ENCODE results near the gene PPP1R2C. TPM values are rescaled to one million over a fixed set of nuclear protein-coding genes. Genes with fewer than 3 reads are reported as not detected.

PPP1R2C gene
- total and polyA plus RNA-seq, 2 of the 8 experiments (the other 6 are each of a cell fraction or from before 2014, with no cell fraction given), result not detected

GRCh38 chrX:42751573-42751972, 26.4 kb downstream of the PPP1R2C start:
- no peak for DNase-seq (ENCODE audit: low read depth in 1 of 2, low spot score in 2 of 2)

More at GRCh38 chrX:42751573-42751972, 26.4 kb downstream of the PPP1R2C start:
- CTCF ChIA-PET (ENCODE audit: partially characterized antibody), result no interaction called here
- H2AFZ ChIP-seq (ENCODE audit: low read length), result no peak overlapping the region
- no peak overlapping the region for H2AK5ac ChIP-seq (ENCODE audit: low read depth, low read length)
- POLR2A ChIA-PET (ENCODE audit: partially characterized antibody), result no interaction called here
- no peak overlapping the region for H3K4ac ChIP-seq (replicated peaks; ENCODE audit: insufficient read length, low read depth, low read length)
- H4K8ac ChIP-seq (ENCODE audit: extremely low read depth, insufficient read depth, low read length), result no peak overlapping the region
- no peaks in the 10 kb centered on the region for H4K20me1 ChIP-seq (replicated peaks in 1 of 2; ENCODE audit: control insufficient read depth in 1 of 2, insufficient read depth in 2 of 2, low read length in 2 of 2)
- H3K14ac ChIP-seq (ENCODE audit: insufficient read length), result no peak overlapping the region
- peaks cover 0 to 3% (median 0%) of the 10 kb centered on the region in 4 experiments; a peak in 2 of 7 replicates for H3K4me1 ChIP-seq (replicated peaks in 1 of 4; ENCODE audit: control insufficient read depth in 3 of 4, insufficient read depth in 4 of 4, low read length in 3 of 4)
- H3K56ac ChIP-seq (replicated peaks; ENCODE audit: insufficient read length, low read depth, low read length), result no peak overlapping the region
- H4K5ac ChIP-seq (ENCODE audit: insufficient read length, low read depth, low read length), result no peak overlapping the region
- no peak overlapping the region for H3K27ac ChIP-seq (ENCODE audit: low read depth, low read length)
- H3K79me1 ChIP-seq (ENCODE audit: low read depth, low read length), result no peaks in the 10 kb centered on the region
- no peaks in the 10 kb centered on the region for H3K27me3 ChIP-seq (replicated peaks in 1 of 4; ENCODE audit: control insufficient read depth in 3 of 4, extremely low read depth in 1 of 4, insufficient read depth in 3 of 4, low read length in 3 of 4)
- no peaks in the 10 kb centered on the region for H3K36me3 ChIP-seq (ENCODE audit: control insufficient read depth in 2 of 4, insufficient read depth in 4 of 4, low read length in 3 of 4)
- H2BK12ac ChIP-seq (ENCODE audit: low read depth, low read length), result no peak overlapping the region
- no peaks in the 10 kb centered on the region for H3K9me3 ChIP-seq (ENCODE audit: insufficient read depth in 2 of 2, low read depth in 1 of 2, low read length in 1 of 2)
- no peak for FAIRE-seq
- no peak overlapping the region for H3K4me2 ChIP-seq (ENCODE audit: insufficient read depth in 1 of 2, low read depth in 2 of 2, low read length in 2 of 2)
- no peak overlapping the region for H2BK5ac ChIP-seq (ENCODE audit: low read depth, low read length)
- no peak overlapping the region for H3K9ac ChIP-seq (replicated peaks in 1 of 4; ENCODE audit: extremely low read depth in 1 of 4, low read depth in 3 of 4, low read length in 3 of 4)
- no peak overlapping the region for H2BK20ac ChIP-seq (ENCODE audit: low read length)
- no peaks in the 10 kb centered on the region for H3K23me2 ChIP-seq (ENCODE audit: low read depth, low read length)
- H3K18ac ChIP-seq (ENCODE audit: extremely low read depth, low read length), result no peak overlapping the region
- 89% methylated on average over 2 of the region's 3 CpGs; no CpG with 5 or more reads in 1 of the 2 experiments for WGBS, 2 experiments (ENCODE audit: extremely low coverage in 1 of 2, insufficient coverage in 1 of 2, insufficient read length in 1 of 2, insufficient replicate concordance in 2 of 2, low coverage in 1 of 2, low lambda C conversion rate in 2 of 2, missing lambda C conversion rate in 1 of 2)
- H3K79me2 ChIP-seq (ENCODE audit: control insufficient read depth in 1 of 2, insufficient read depth in 2 of 2, low read length in 2 of 2), result no peaks in the 10 kb centered on the region
- TF ChIP-seq NANOG (IDR thresholded peaks at IDR 0.05; ENCODE audit: insufficient read depth, low read depth, low read length, poor library complexity, severe bottlenecking) (no peak), POLR2AphosphoS5 (IDR thresholded peaks at IDR 0.05; ENCODE audit: low read depth, low read length) (no peak), POLR2A (IDR thresholded peaks at IDR 0.05; ENCODE audit: control extremely low read depth in 1 of 2, low read depth in 2 of 2, low read length in 2 of 2) (no peak), EZH2 (IDR thresholded peaks at IDR 0.05; ENCODE audit: low read depth, low read length, severe bottlenecking) (no peak), ZNF274 (IDR thresholded peaks at IDR 0.05; ENCODE audit: borderline replicate concordance, extremely low read depth, low read length) (no peak), SAP30 (IDR thresholded peaks at IDR 0.05; ENCODE audit: insufficient read depth, insufficient replicate concordance, low read length) (no peak), RAD21 (IDR thresholded peaks at IDR 0.05 in 1 of 2, conservative IDR thresholded peaks at IDR 0.05 in 1 of 2; ENCODE audit: low read depth in 2 of 2, low read length in 2 of 2) (no peak), NRF1 (IDR thresholded peaks at IDR 0.05; ENCODE audit: low read depth, low read length) (no peak), SIX5 (IDR thresholded peaks at IDR 0.05; ENCODE audit: low read depth, low read length) (no peak), E2F6 (IDR thresholded peaks at IDR 0.05) (no peak), BRCA1 (IDR thresholded peaks at IDR 0.05; ENCODE audit: low read depth, low read length) (no peak), EP300 (IDR thresholded peaks at IDR 0.05; ENCODE audit: borderline replicate concordance in 1 of 2, low read depth in 2 of 2, low read length in 2 of 2) (no peak), SP2 (IDR thresholded peaks at IDR 0.05; ENCODE audit: low read length) (no peak)
- H3K4me3 ChIP-seq (ENCODE audit: extremely low read depth in 1 of 4, insufficient read depth in 2 of 4, low read depth in 3 of 4, low read length in 4 of 4), result no peak overlapping the region
- no peak overlapping the region for H2BK120ac ChIP-seq (replicated peaks; ENCODE audit: low read depth, low read length)
- H4K91ac ChIP-seq (replicated peaks; ENCODE audit: insufficient read length, low read length), result no peak overlapping the region
- no peak overlapping the region for H2BK15ac ChIP-seq (ENCODE audit: low read length)
- no peak overlapping the region for H3K23ac ChIP-seq (ENCODE audit: insufficient read length)
